ENCODE results near the gene MUC3A. TPM values are rescaled to one million over a fixed set of nuclear protein-coding genes. Genes with fewer than 3 reads are reported as not detected.
"Not testable (repeated sequence)": the region's sequence is repeated elsewhere in the genome, so short reads cannot be mapped to it uniquely, and the experiment has no call there.

The MUC3A gene
- total RNA-seq, 2 donors from 2014 or later: 0.49 TPM; not detected in 1

- H3K27me3 ChIP-seq (replicated peaks; ENCODE audit: insufficient read depth): no peaks in the 10 kb centered on the region
- no peak for TF ChIP-seq CTCF (IDR thresholded peaks at IDR 0.05)
- H3K36me3 ChIP-seq: no peaks in the 10 kb centered on the region
- H3K27ac ChIP-seq: no peak overlapping the region
- no peak for ATAC-seq (ENCODE audit: insufficient number of reproducible peaks, low FRiP score, low read depth)
- H3K4me3 ChIP-seq: no peak overlapping the region
- H3K9me3 ChIP-seq: no peaks in the 10 kb centered on the region
- no peak for DNase-seq (ENCODE audit: low spot score)
- peaks cover 0 to 6% of the 10 kb centered on the region in 2 donors for H3K4me1 ChIP-seq (ENCODE audit: control insufficient read depth in 1 of 2, low read depth in 2 of 2)
Measured at GRCh38 chr7:100921039-100921438, 28.3 kb upstream of the MUC3A start.

- DNase-seq (ENCODE audit: low spot score); H3K27me3 ChIP-seq (replicated peaks; ENCODE audit: insufficient read depth); H3K9me3 ChIP-seq; H3K27ac ChIP-seq; H3K4me3 ChIP-seq; H3K4me1 ChIP-seq (ENCODE audit: control insufficient read depth in 1 of 2, low read depth in 2 of 2); H3K36me3 ChIP-seq; ATAC-seq (ENCODE audit: insufficient number of reproducible peaks, low FRiP score, low read depth): not testable (repeated sequence)
Measured at GRCh38 chr7:100923616-100924015, 25.7 kb upstream of the MUC3A start.

- DNase-seq (ENCODE audit: low spot score): no peak
- Histone ChIP-seq H3K9me3 (no peaks in the 10 kb centered on the region), H3K27ac (no peak overlapping the region), H3K4me3 (no peak overlapping the region), H3K36me3 (no peaks in the 10 kb centered on the region), H3K4me1 (ENCODE audit: control insufficient read depth in 1 of 2, low read depth in 2 of 2) (peaks cover 5 to 17% of the 10 kb centered on the region in 2 donors), H3K27me3 (replicated peaks; ENCODE audit: insufficient read depth) (no peaks in the 10 kb centered on the region)
- no peak for ATAC-seq (ENCODE audit: insufficient number of reproducible peaks, low FRiP score, low read depth)
- TF ChIP-seq CTCF (IDR thresholded peaks at IDR 0.05): no peak
Measured at GRCh38 chr7:100929808-100930174, 19.5 kb upstream of the MUC3A start.

GRCh38 chr7:100933734-100934133, 15.6 kb upstream of the MUC3A start:
- Histone ChIP-seq H3K27me3 (replicated peaks; ENCODE audit: insufficient read depth) (no peaks in the 10 kb centered on the region), H3K9me3 (no peaks in the 10 kb centered on the region), H3K4me1 (ENCODE audit: control insufficient read depth in 1 of 2, low read depth in 2 of 2) (peaks cover 5 to 17% of the 10 kb centered on the region in 2 donors), H3K27ac (no peak overlapping the region), H3K36me3 (no peaks in the 10 kb centered on the region), H3K4me3 (no peak overlapping the region)
- no peak for TF ChIP-seq CTCF (IDR thresholded peaks at IDR 0.05)
- ATAC-seq (ENCODE audit: insufficient number of reproducible peaks, low FRiP score, low read depth) (no peak), DNase-seq (ENCODE audit: low spot score) (no peak)

GRCh38 chr7:100935381-100935780, 14.0 kb upstream of the MUC3A start:
- ATAC-seq (ENCODE audit: insufficient number of reproducible peaks, low FRiP score, low read depth); H3K4me3 ChIP-seq; H3K4me1 ChIP-seq (ENCODE audit: control insufficient read depth in 1 of 2, low read depth in 2 of 2); H3K36me3 ChIP-seq; H3K9me3 ChIP-seq; H3K27me3 ChIP-seq (replicated peaks; ENCODE audit: insufficient read depth); DNase-seq (ENCODE audit: low spot score); H3K27ac ChIP-seq: not testable (repeated sequence)

- not testable (repeated sequence) for H3K36me3 ChIP-seq; H3K9me3 ChIP-seq; DNase-seq (ENCODE audit: low spot score); ATAC-seq (ENCODE audit: insufficient number of reproducible peaks, low FRiP score, low read depth); H3K4me1 ChIP-seq (ENCODE audit: control insufficient read depth in 1 of 2, low read depth in 2 of 2); H3K27ac ChIP-seq; H3K4me3 ChIP-seq; H3K27me3 ChIP-seq (replicated peaks; ENCODE audit: insufficient read depth)
Measured at GRCh38 chr7:100936167-100936566, 13.2 kb upstream of the MUC3A start.

- H3K4me1 ChIP-seq (ENCODE audit: control insufficient read depth in 1 of 2, low read depth in 2 of 2): no peaks in the 10 kb centered on the region
- no peaks in the 10 kb centered on the region for H3K27me3 ChIP-seq (replicated peaks; ENCODE audit: insufficient read depth)
- no peaks in the 10 kb centered on the region for H3K9me3 ChIP-seq
- H3K36me3 ChIP-seq: no peaks in the 10 kb centered on the region
- ATAC-seq (ENCODE audit: insufficient number of reproducible peaks, low FRiP score, low read depth) (no peak), DNase-seq (ENCODE audit: low spot score) (no peak)
- TF ChIP-seq CTCF (IDR thresholded peaks at IDR 0.05): no peak
- H3K27ac ChIP-seq: no peak overlapping the region
- H3K4me3 ChIP-seq: no peak overlapping the region
Measured at GRCh38 chr7:100942045-100942774, 7.1 kb upstream of the MUC3A start.

Measured in thoracic aorta (tissue), 2 donors.